Ishikawa (cell line): Measurements from ENCODE around the gene CCDC192.

Experiments used
- CEBPB ChIP-seq: IDR thresholded peaks from 2 replicates; pipeline ENCODE4 v1.6.1; 2012
- CREB1 ChIP-seq: IDR thresholded peaks from 2 replicates; pipeline ENCODE4 v1.6.1; 2012; ENCODE audit warnings: low read depth
- EGR1 ChIP-seq: IDR thresholded peaks from 2 replicates; pipeline ENCODE4 v1.6.1; 2012
- EP300 ChIP-seq: IDR thresholded peaks from 2 replicates; pipeline ENCODE4 v1.6.1; 2012; ENCODE audit warnings: borderline replicate concordance
- FOXM1 ChIP-seq: IDR thresholded peaks from 2 replicates; pipeline ENCODE4 v1.6.1; 2012; ENCODE audit warnings: low read depth, borderline replicate concordance
- NFIC ChIP-seq: IDR thresholded peaks from 2 replicates; pipeline ENCODE4 v1.6.1; 2012
- RAD21 ChIP-seq: IDR thresholded peaks from 2 replicates; pipeline ENCODE4 v1.6.1; 2012; ENCODE audit warnings: low read depth
- TAF1 ChIP-seq: IDR thresholded peaks from 2 replicates; pipeline ENCODE4 v1.6.1; 2012; ENCODE audit warnings: low read depth, mild to moderate bottlenecking
- TCF12 ChIP-seq: IDR thresholded peaks from 2 replicates; pipeline ENCODE4 v1.6.1; 2012; ENCODE audit warnings: low read depth
- TEAD4 ChIP-seq: IDR thresholded peaks from 2 replicates; pipeline ENCODE4 v1.6.1; 2012
- YY1 ChIP-seq: IDR thresholded peaks from 2 replicates; pipeline ENCODE4 v1.6.1; 2012; ENCODE audit warnings: low read depth
- ZBTB7A ChIP-seq: IDR thresholded peaks from 2 replicates; pipeline ENCODE4 v1.6.1; 2012; ENCODE audit warnings: low read depth
- TF ChIP-seq, protein P1 (sequence below): IDR thresholded peaks from 2 replicates; pipeline ENCODE4 v1.6.1; 2012
- TF ChIP-seq, protein P2 (sequence below): IDR thresholded peaks from 2 replicates; pipeline ENCODE4 v1.6.1; 2012
- TF ChIP-seq, protein P3 (sequence below): IDR thresholded peaks from 2 replicates; pipeline ENCODE4 v1.6.1; 2012; ENCODE audit warnings: low read depth, mild to moderate bottlenecking

The CCDC192 gene

DNA sequence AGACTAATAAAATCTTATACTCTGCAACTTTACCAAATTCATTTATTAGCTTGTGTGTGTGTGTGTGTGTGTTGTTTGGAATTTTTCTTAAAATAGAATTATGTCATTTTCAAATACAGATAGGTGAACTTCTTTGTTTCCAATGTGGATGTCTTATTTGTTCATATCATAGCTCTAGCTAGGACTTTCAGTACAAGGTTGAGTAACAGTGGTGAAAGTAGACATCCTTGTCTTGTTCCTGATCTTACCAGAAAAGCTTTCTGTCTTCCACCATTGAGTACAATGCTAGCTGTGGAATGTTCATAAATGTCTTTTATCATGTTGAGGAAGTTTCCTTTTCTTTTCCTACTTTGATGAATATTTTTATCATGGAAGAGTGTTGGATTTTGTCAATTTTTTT, 74.8 kb downstream of the CCDC192 start:
- TF ChIP-seq, protein P1, sequence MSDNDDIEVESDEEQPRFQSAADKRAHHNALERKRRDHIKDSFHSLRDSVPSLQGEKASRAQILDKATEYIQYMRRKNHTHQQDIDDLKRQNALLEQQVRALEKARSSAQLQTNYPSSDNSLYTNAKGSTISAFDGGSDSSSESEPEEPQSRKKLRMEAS: no peak
- TF ChIP-seq EP300: no peak
- no peak for TF ChIP-seq RAD21
- TF ChIP-seq FOXM1: no peak
- TF ChIP-seq YY1: no peak

DNA sequence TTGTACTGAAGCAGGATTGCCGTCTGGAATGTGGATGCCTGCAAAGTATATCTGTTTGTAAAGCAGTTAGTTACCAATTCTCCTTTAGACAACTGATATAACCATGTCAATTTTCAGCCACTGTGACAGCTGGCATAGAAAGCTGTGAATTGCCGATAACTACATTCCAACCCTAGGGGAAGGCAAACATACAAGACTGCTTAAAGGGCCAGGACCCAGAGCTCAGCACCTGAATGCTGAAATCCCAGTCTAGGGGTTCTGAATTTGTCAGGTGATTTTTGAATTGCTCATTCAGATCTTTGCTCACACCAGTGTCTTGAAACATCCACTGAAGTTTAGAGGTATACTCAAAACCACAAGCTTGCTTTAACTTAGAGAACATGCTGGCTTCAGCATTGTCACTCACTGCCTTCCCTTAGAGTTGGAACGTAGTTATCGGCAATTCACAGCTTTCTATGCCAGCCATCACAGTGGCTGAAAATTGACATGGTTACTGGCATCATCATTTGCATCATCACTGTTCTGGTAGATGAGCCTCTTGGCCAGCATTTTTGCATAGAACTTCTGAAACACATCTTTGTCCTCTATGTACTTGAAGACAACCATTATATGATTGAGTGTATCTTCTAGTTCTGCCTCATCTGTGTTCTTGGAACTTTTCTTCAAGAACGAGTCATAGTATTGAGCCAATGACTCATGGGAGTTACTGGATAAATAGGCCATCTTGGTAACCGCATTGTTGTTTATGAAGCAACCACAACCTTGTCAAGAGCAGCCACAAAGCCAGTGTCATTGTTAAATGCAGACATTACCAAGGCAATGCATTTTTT, 82.1 kb downstream of the CCDC192 start:
- TF ChIP-seq TEAD4: no peak
- no peak for TF ChIP-seq RAD21
- TF ChIP-seq NFIC: no peak
- no peak for TF ChIP-seq YY1
- TF ChIP-seq, protein P2, sequence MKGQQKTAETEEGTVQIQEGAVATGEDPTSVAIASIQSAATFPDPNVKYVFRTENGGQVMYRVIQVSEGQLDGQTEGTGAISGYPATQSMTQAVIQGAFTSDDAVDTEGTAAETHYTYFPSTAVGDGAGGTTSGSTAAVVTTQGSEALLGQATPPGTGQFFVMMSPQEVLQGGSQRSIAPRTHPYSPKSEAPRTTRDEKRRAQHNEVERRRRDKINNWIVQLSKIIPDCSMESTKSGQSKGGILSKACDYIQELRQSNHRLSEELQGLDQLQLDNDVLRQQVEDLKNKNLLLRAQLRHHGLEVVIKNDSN: no peak
- TF ChIP-seq FOXM1: no peak
- TF ChIP-seq ZBTB7A: no peak
- TF ChIP-seq TCF12: no peak
- no peak for TF ChIP-seq EP300
- no peak for TF ChIP-seq CEBPB
- TF ChIP-seq EGR1: no peak
- TF ChIP-seq CREB1: no peak
- no peak for TF ChIP-seq TAF1
- TF ChIP-seq, protein P3, sequence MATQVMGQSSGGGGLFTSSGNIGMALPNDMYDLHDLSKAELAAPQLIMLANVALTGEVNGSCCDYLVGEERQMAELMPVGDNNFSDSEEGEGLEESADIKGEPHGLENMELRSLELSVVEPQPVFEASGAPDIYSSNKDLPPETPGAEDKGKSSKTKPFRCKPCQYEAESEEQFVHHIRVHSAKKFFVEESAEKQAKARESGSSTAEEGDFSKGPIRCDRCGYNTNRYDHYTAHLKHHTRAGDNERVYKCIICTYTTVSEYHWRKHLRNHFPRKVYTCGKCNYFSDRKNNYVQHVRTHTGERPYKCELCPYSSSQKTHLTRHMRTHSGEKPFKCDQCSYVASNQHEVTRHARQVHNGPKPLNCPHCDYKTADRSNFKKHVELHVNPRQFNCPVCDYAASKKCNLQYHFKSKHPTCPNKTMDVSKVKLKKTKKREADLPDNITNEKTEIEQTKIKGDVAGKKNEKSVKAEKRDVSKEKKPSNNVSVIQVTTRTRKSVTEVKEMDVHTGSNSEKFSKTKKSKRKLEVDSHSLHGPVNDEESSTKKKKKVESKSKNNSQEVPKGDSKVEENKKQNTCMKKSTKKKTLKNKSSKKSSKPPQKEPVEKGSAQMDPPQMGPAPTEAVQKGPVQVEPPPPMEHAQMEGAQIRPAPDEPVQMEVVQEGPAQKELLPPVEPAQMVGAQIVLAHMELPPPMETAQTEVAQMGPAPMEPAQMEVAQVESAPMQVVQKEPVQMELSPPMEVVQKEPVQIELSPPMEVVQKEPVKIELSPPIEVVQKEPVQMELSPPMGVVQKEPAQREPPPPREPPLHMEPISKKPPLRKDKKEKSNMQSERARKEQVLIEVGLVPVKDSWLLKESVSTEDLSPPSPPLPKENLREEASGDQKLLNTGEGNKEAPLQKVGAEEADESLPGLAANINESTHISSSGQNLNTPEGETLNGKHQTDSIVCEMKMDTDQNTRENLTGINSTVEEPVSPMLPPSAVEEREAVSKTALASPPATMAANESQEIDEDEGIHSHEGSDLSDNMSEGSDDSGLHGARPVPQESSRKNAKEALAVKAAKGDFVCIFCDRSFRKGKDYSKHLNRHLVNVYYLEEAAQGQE: no peak
- TF ChIP-seq, protein P1: no peak

DNA sequence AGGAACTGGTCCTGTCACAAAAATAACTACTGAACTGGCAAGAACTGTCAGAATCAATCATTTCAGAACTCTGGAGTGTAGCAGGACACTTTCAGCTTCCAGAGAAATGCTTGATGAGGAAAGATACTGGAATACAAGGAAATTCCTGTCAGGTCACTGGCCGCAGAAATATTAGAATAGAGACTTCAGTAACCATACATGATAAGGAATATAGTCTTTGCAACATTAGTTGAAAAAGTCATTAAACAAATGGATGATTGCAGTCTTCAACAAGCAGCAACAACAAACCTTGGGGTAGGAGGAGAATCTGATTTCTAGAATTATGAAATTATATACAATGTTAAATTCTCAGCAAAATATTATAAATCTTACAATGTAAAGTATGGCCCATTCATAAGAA, 88.2 kb downstream of the CCDC192 start:
- TF ChIP-seq EP300 (no peak), RAD21 (no peak), CEBPB (no peak), CREB1 (no peak), EGR1 (no peak), ZBTB7A (no peak), TAF1 (no peak), TCF12 (no peak), TEAD4 (no peak), NFIC (no peak)
- TF ChIP-seq, protein P1: no peak
- TF ChIP-seq, protein P2: no peak
- TF ChIP-seq, protein P3: no peak

DNA sequence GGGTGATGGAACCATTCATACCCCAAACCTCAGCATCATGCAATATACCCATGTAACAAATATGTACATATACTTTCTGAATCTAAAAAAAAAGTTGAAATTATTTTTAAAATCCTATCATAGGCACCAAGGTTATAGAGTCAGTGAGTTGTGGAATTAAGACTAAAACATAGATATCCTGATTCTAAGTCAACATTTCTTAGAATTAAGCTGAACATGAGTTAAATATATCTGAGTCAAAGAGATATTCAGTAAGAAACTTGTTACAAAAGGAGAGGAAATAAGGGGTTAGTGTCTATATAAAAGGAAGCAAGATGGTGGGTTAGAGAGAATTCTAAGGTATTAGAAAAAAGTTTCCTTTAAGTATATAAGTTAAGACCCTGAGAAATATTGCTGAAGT, 89.9 kb downstream of the CCDC192 start:
- TF ChIP-seq, protein P1: no peak
- TF ChIP-seq CREB1 (no peak), RAD21 (no peak), TCF12 (no peak), NFIC (no peak), ZBTB7A (no peak), CEBPB (no peak), TEAD4 (no peak), TAF1 (no peak), EGR1 (no peak), YY1 (no peak), EP300 (no peak), FOXM1 (no peak)
- TF ChIP-seq, protein P3: no peak
- TF ChIP-seq, protein P2: no peak
